ENCODE results near the gene REEP1. TPM values are rescaled to one million over a fixed set of nuclear protein-coding genes. Genes with fewer than 3 reads are reported as not detected.

The REEP1 gene
- total and polyA plus RNA-seq, 2 of the 4 experiments (the other 2 are of a cell fraction) = under 0.01 to 0.03 TPM

- Histone ChIP-seq H3K14ac (replicated peaks; ENCODE audit: low read depth, low read length) (no peak overlapping the region), H3K56ac (ENCODE audit: extremely low read depth, insufficient read depth, low read length) (no peak overlapping the region), H4K91ac (ENCODE audit: insufficient read depth, low read depth, low read length) (no peak overlapping the region), H4K20me1 (ENCODE audit: insufficient read depth, low read length) (no peaks in the 10 kb centered on the region), H3K4me2 (ENCODE audit: low read depth, low read length) (no peak overlapping the region), H3K36me3 (ENCODE audit: control insufficient read depth, insufficient read depth, low read length) (no peaks in the 10 kb centered on the region), H3K18ac (ENCODE audit: low read depth, low read length) (no peak overlapping the region), H3K4ac (ENCODE audit: low read depth, low read length) (no peak overlapping the region), H3K9me3 (ENCODE audit: control insufficient read depth, insufficient read depth, low read length) (no peaks in the 10 kb centered on the region), H4K8ac (ENCODE audit: low read depth in 2 of 2, low read length in 2 of 2) (no peak overlapping the region), H2AFZ (replicated peaks; ENCODE audit: low read length, poor library complexity) (no peak overlapping the region), H3K9me1 (ENCODE audit: insufficient read depth, low read length) (no peaks in the 10 kb centered on the region), H3K4me3 (ENCODE audit: insufficient read depth, low read depth, low read length) (no peak overlapping the region), H2BK20ac (ENCODE audit: low read depth, low read length) (no peak overlapping the region), H3K27ac (ENCODE audit: insufficient read depth, low read length) (no peak overlapping the region), H2AK9ac (replicated peaks; ENCODE audit: low read depth, low read length, poor library complexity) (no peak overlapping the region), H3K79me1 (ENCODE audit: low read depth in 1 of 2, low read length in 2 of 2) (no peaks in the 10 kb centered on the region), H2BK120ac (ENCODE audit: low read depth, low read length) (no peak overlapping the region), H3K27me3 (ENCODE audit: control insufficient read depth, insufficient read depth, low read length) (peaks cover 5% of the 10 kb centered on the region), H3K23ac (ENCODE audit: low read depth, low read length) (no peak overlapping the region), H3K9ac (ENCODE audit: low read depth, low read length) (no peak overlapping the region), H3K4me1 (ENCODE audit: control insufficient read depth, insufficient read depth, low read length) (no peaks in the 10 kb centered on the region), H2AK5ac (ENCODE audit: low read depth, low read length) (no peak overlapping the region), H4K5ac (ENCODE audit: low read depth, low read length) (no peak overlapping the region), H2BK5ac (ENCODE audit: low read depth, low read length, poor library complexity, severe bottlenecking) (no peak overlapping the region), H2BK15ac (ENCODE audit: low read depth, low read length) (no peak overlapping the region)
- TF ChIP-seq NFE2L2 (IDR thresholded peaks at IDR 0.05; ENCODE audit: low read depth, low read length) (no peak), USF2 (IDR thresholded peaks at IDR 0.05; ENCODE audit: low read depth, low read length) (no peak), POLR2A (IDR thresholded peaks at IDR 0.05; ENCODE audit: low read depth, low read length) (no peak), MAFK (IDR thresholded peaks at IDR 0.05; ENCODE audit: low read depth, low read length) (no peak)
- CTCF ChIA-PET = no interaction called here
- in situ Hi-C loops (cut with MboI; ENCODE audit: low sequenced_read_pairs) (no loop called here), intact Hi-C loops (cut with micrococcal nuclease) (no loop called here), dilution Hi-C loops (cut with HindIII; ENCODE audit: low sequenced_read_pairs, unreplicated experiment) (no loop called here)
- DNase-seq (no peak), ATAC-seq (ENCODE audit: low read depth) (no peak)
- 40% methylated on average over 1 of the region's 7 CpGs; no CpG with 5 or more reads in 1 of the 2 experiments for WGBS, 2 experiments (ENCODE audit: extremely low coverage in 2 of 2, insufficient read length in 1 of 2)
- POLR2A ChIA-PET (ENCODE audit: unreplicated experiment) = no interaction called here
- BruUV-seq (replicated peaks) = no TSS peak
Measured at GRCh38 chr2:86360776-86361175, 23.4 kb upstream of the REEP1 start.

Measured in IMR-90 (cell line).